Endometrial microvascular endothelial cells (primary cell): Measurements from ENCODE around the gene GLTP. TPM values are rescaled to one million over a fixed set of nuclear protein-coding genes. Genes with fewer than 3 reads are reported as not detected.
"Not testable (repeated sequence)": the region's sequence is repeated elsewhere in the genome, so short reads cannot be mapped to it uniquely, and the experiment has no call there.

Experiments used
- in situ Hi-C: cut with HindIII; loops from 2 replicates; pipeline ENCODE4 v1.10.0; 2017; ENCODE audit warnings: low sequenced_read_pairs, low pct_unique_long_range_greater_than_20kb; ENCODE audit errors: inconsistent ontology term
- total RNA-seq: library from RNA; depleted of rRNA; stranded (reverse); fragments of >200 nt; gene quantifications from one replicate; pipeline ENCODE4 v1.2.3, GENCODE V29; 2015; ENCODE audit errors: inconsistent ontology term

GLTP gene
- total RNA-seq, 1 donor from 2014 or later, result 93.0 TPM

- in situ Hi-C loops, result no loop called here
Measured at GRCh38 chr12:109857715-109858114, 22.6 kb downstream of the GLTP start.

GRCh38 chr12:109855377-109855776 lies 25.0 kb downstream of the GLTP start:
- in situ Hi-C loops, result no loop called here

- in situ Hi-C loops, result not testable (repeated sequence)
Measured at GRCh38 chr12:109850518-109850917, 29.8 kb downstream of the GLTP start.

- in situ Hi-C loops, result no loop called here
Measured at GRCh38 chr12:109847142-109847735, 33.1 kb downstream of the GLTP start.

- in situ Hi-C loops, result no loop called here
Measured at GRCh38 chr12:109845824-109846205, 34.5 kb downstream of the GLTP start.

GRCh38 chr12:109844983-109845823 lies 35.1 kb downstream of the GLTP start:
- in situ Hi-C loops, result no loop called here

- in situ Hi-C loops, result no loop called here
Measured at GRCh38 chr12:109844091-109844490, 36.2 kb downstream of the GLTP start.

- in situ Hi-C loops, result no loop called here
Measured at GRCh38 chr12:109842021-109842420, 38.3 kb downstream of the GLTP start.

- in situ Hi-C loops, result no loop called here
Measured at GRCh38 chr12:109841356-109841755, 39.0 kb downstream of the GLTP start.

- in situ Hi-C loops, result no loop called here
Measured at GRCh38 chr12:109840305-109841074, 39.9 kb downstream of the GLTP start.

- in situ Hi-C loops, result no loop called here
Measured at GRCh38 chr12:109839444-109839843, 40.9 kb downstream of the GLTP start.

GRCh38 chr12:109836916-109837315 lies 43.4 kb downstream of the GLTP start:
- in situ Hi-C loops, result no loop called here

- in situ Hi-C loops, result no loop called here
Measured at GRCh38 chr12:109835827-109836226, 44.5 kb downstream of the GLTP start.

GRCh38 chr12:109833307-109834189 lies 46.8 kb downstream of the GLTP start, which contains the start of gene TRPV4:
TSS of gene TRPV4 (minus strand) at chr12:109833398. CDS start at chr12:109814796, 18,602 bp downstream.
- in situ Hi-C loops, result no loop called here

- in situ Hi-C loops, result no loop called here
Measured at GRCh38 chr12:109832541-109833306, 47.6 kb downstream of the GLTP start.

GRCh38 chr12:109831929-109832328 lies 48.4 kb downstream of the GLTP start:
- in situ Hi-C loops, result no loop called here

- in situ Hi-C loops, result no loop called here
Measured at GRCh38 chr12:109831365-109831764, 49.0 kb downstream of the GLTP start.

GRCh38 chr12:109830718-109831117 lies 49.6 kb downstream of the GLTP start:
- in situ Hi-C loops, result no loop called here
